H1 (cell line): ENCODE measurements around the gene FOXP4. TPM values are rescaled to one million over a fixed set of nuclear protein-coding genes. Genes with fewer than 3 reads are reported as not detected.

Experiments used
- CTCF ChIA-PET: fragments of 300-600 bp; sonication (Branson Sonifier 250); formaldehyde crosslinking; loops from one replicate; lab custom pipeline; 2021; ENCODE audit not compliant: partially characterized antibody; lab: Charles Lee
- POLR2A ChIA-PET: fragments of 300-600 bp; sonication (Branson Sonifier 250); formaldehyde crosslinking; loops from one replicate; lab custom pipeline; 2021; ENCODE audit warnings: inconsistent platforms; ENCODE audit not compliant: partially characterized antibody; lab: Charles Lee
- DNase-seq, 2 experiments: peaks; one replicate each; pipeline versions ENCODE4 v3.0.0 to v3.0.0-alpha.2; 2010 to 2022; ENCODE audit warnings: low spot score in 2 of 2, low read depth in 1 of 2, mixed read lengths in 1 of 2
- FAIRE-seq: peaks from 2 replicates; lab custom pipeline; 2011; peaks lifted over from hg19 to GRCh38; lab: Jason Lieb, UNC
- H2AFZ ChIP-seq: 2 replicates; pipeline ENCODE4 v1.8.1; 2012; ENCODE audit warnings: low read length, inconsistent platforms
- H2AK5ac ChIP-seq: 2 replicates; pipeline ENCODE4 v1.6.1; 2013; ENCODE audit warnings: low read depth, low read length
- H2BK120ac ChIP-seq: replicated peaks from 2 replicates; pipeline ENCODE3; 2013; ENCODE audit warnings: low read depth, low read length, inconsistent platforms
- H2BK12ac ChIP-seq: 2 replicates; pipeline ENCODE4 v1.6.1; 2013; ENCODE audit warnings: low read depth, low read length
- H2BK15ac ChIP-seq: 2 replicates; pipeline ENCODE4 v1.6.1; 2013; ENCODE audit warnings: low read length
- H2BK20ac ChIP-seq: 2 replicates; pipeline ENCODE4 v1.6.1; 2013; ENCODE audit warnings: low read length
- H2BK5ac ChIP-seq: 2 replicates; pipeline ENCODE4 v1.6.1; 2013; ENCODE audit warnings: low read depth, low read length
- H3K14ac ChIP-seq: 2 replicates; pipeline ENCODE4 v1.6.1; 2013; ENCODE audit warnings: inconsistent platforms; ENCODE audit not compliant: insufficient read length
- H3K18ac ChIP-seq: 2 replicates; pipeline ENCODE4 v1.6.1; 2013; ENCODE audit warnings: low read length; ENCODE audit errors: extremely low read depth
- H3K23ac ChIP-seq: 2 replicates; pipeline ENCODE4 v1.6.1; 2013; ENCODE audit warnings: inconsistent platforms; ENCODE audit not compliant: insufficient read length
- H3K23me2 ChIP-seq: 2 replicates; pipeline ENCODE4 v1.6.1; 2013; ENCODE audit warnings: low read depth, low read length
- H3K27ac ChIP-seq: 2 replicates; pipeline ENCODE4 v1.6.1; 2011; ENCODE audit warnings: low read depth, low read length, inconsistent platforms
- H3K27me3 ChIP-seq, 4 experiments: replicated peaks in 1 of 4; 1 replicate in 1 of 4; 2 replicates in 3 of 4; pipeline versions ENCODE4 v1.6.1 to v1.8.1; 2011 to 2013; ENCODE audit warnings: low read length in 3 of 4, mild to moderate bottlenecking in 3 of 4, inconsistent platforms in 2 of 4, mixed read lengths in 2 of 4, moderate library complexity in 1 of 4; ENCODE audit not compliant: control insufficient read depth in 3 of 4, insufficient read depth in 3 of 4; ENCODE audit errors: extremely low read depth in 1 of 4
- H3K36me3 ChIP-seq, 4 experiments: 2 replicates each; pipeline versions ENCODE4 v1.6.1 to v1.8.1; 2011 to 2013; ENCODE audit warnings: mild to moderate bottlenecking in 4 of 4, low read length in 3 of 4, moderate library complexity in 2 of 4, control low read depth in 1 of 4, inconsistent platforms in 1 of 4; ENCODE audit not compliant: insufficient read depth in 4 of 4, control insufficient read depth in 2 of 4
- H3K4ac ChIP-seq: replicated peaks from 2 replicates; pipeline ENCODE3; 2013; ENCODE audit warnings: low read length, low read depth, mixed read lengths, inconsistent platforms; ENCODE audit not compliant: insufficient read length
- H3K4me1 ChIP-seq, 4 experiments: replicated peaks in 1 of 4; 1 replicate in 1 of 4; 2 replicates in 3 of 4; pipeline versions ENCODE4 v1.6.1 to v1.8.1; 2011 to 2013; ENCODE audit warnings: low read length in 3 of 4, inconsistent platforms in 2 of 4, mixed read lengths in 1 of 4; ENCODE audit not compliant: insufficient read depth in 4 of 4, control insufficient read depth in 3 of 4
- H3K4me2 ChIP-seq, 2 experiments: 2 replicates each; pipeline versions ENCODE4 v1.6.1 to v1.8.1; 2011 to 2013; ENCODE audit warnings: low read depth in 2 of 2, low read length in 2 of 2, control low read depth in 1 of 2, inconsistent platforms in 1 of 2, mild to moderate bottlenecking in 1 of 2; ENCODE audit not compliant: insufficient read depth in 1 of 2
- H3K4me3 ChIP-seq, 4 experiments: fragments of 200-600, 300-600 bp in 1 of 4; sonication (generic), shearing (Covaris generic), sonication (Bioruptor Twin) in 1 of 4; 2 replicates each; pipeline versions ENCODE4 v1.5.1 to v1.8.1; 2011 to 2016; ENCODE audit warnings: low read length in 4 of 4, low read depth in 3 of 4, control low read depth in 2 of 4, inconsistent platforms in 2 of 4, mild to moderate bottlenecking in 2 of 4, mixed read lengths in 1 of 4, moderate library complexity in 1 of 4; ENCODE audit not compliant: insufficient read depth in 2 of 4; ENCODE audit errors: extremely low read depth in 1 of 4
- H3K56ac ChIP-seq: replicated peaks from 2 replicates; pipeline ENCODE3; 2013; ENCODE audit warnings: low read depth, mild to moderate bottlenecking, mixed read lengths, low read length, inconsistent platforms; ENCODE audit not compliant: insufficient read length
- H3K79me1 ChIP-seq: 2 replicates; pipeline ENCODE4 v1.6.1; 2013; ENCODE audit warnings: low read depth, low read length, control low read depth
- H3K79me2 ChIP-seq, 2 experiments: 2 replicates each; pipeline versions ENCODE4 v1.6.1 to v1.8.1; 2012 to 2013; ENCODE audit warnings: low read length in 2 of 2, mild to moderate bottlenecking in 2 of 2, inconsistent platforms in 1 of 2; ENCODE audit not compliant: insufficient read depth in 2 of 2, control insufficient read depth in 1 of 2
- H3K9ac ChIP-seq, 4 experiments: replicated peaks in 1 of 4; 1 replicate in 1 of 4; 2 replicates in 3 of 4; pipeline versions ENCODE4 v1.6.1 to v1.8.1; 2011 to 2013; ENCODE audit warnings: low read depth in 3 of 4, low read length in 3 of 4, control low read depth in 2 of 4, mild to moderate bottlenecking in 2 of 4, moderate library complexity in 2 of 4, inconsistent platforms in 1 of 4; ENCODE audit errors: extremely low read depth in 1 of 4
- H3K9me3 ChIP-seq, 2 experiments: 2 replicates each; pipeline versions ENCODE4 v1.6.1 to v1.8.1; 2012 to 2013; ENCODE audit warnings: mild to moderate bottlenecking in 2 of 2, moderate library complexity in 2 of 2, control low read depth in 1 of 2, inconsistent platforms in 1 of 2, low read depth in 1 of 2, low read length in 1 of 2, mixed read lengths in 1 of 2; ENCODE audit not compliant: insufficient read depth in 2 of 2
- H4K20me1 ChIP-seq, 2 experiments: replicated peaks in 1 of 2; 2 replicates each; pipeline versions ENCODE3 to v1.8.1; 2011 to 2013; ENCODE audit warnings: inconsistent platforms in 2 of 2, low read length in 2 of 2, mild to moderate bottlenecking in 1 of 2; ENCODE audit not compliant: insufficient read depth in 2 of 2, control insufficient read depth in 1 of 2
- H4K5ac ChIP-seq: 2 replicates; pipeline ENCODE4 v1.6.1; 2013; ENCODE audit warnings: low read length, low read depth, mixed read lengths, inconsistent platforms; ENCODE audit not compliant: insufficient read length
- H4K8ac ChIP-seq: 2 replicates; pipeline ENCODE4 v1.8.0; 2013; ENCODE audit warnings: mild to moderate bottlenecking, moderate library complexity, low read length, inconsistent platforms; ENCODE audit not compliant: insufficient read depth; ENCODE audit errors: extremely low read depth
- H4K91ac ChIP-seq: replicated peaks from 2 replicates; pipeline ENCODE3; 2013; ENCODE audit warnings: low read length, mixed read lengths, inconsistent platforms; ENCODE audit not compliant: insufficient read length
- ASH2L ChIP-seq: fragments of 200-600, 300-600 bp; sonication (generic); IDR thresholded peaks from one replicate; pipeline ENCODE4 v1.7.1; 2017; ENCODE audit warnings: low read length
- CHD1 ChIP-seq: IDR thresholded peaks from 2 replicates; pipeline ENCODE4 v1.6.1; 2012; ENCODE audit warnings: low read depth, low read length, improper control_type of control experiment
- NANOG ChIP-seq: IDR thresholded peaks from 2 replicates; pipeline ENCODE4 v1.6.1; 2011; ENCODE audit warnings: low read length, low read depth, mild to moderate bottlenecking, inconsistent platforms; ENCODE audit not compliant: insufficient read depth, poor library complexity, severe bottlenecking
- POLR2AphosphoS5 ChIP-seq: IDR thresholded peaks from 2 replicates; pipeline ENCODE4 v1.6.1; 2011; ENCODE audit warnings: low read depth, low read length
- RBBP5 ChIP-seq: IDR thresholded peaks from 2 replicates; pipeline ENCODE4 v1.7.1; 2012; ENCODE audit warnings: low read depth, mild to moderate bottlenecking, inconsistent platforms, low read length, moderate library complexity, borderline replicate concordance
- WGBS, 2 experiments: shearing (Covaris generic) in 1 of 2; methylation state at CpG; one replicate each; pipeline versions ENCODE4 v1.1.6 to v1.1.7; 2013 to 2015; ENCODE audit warnings: low lambda C conversion rate in 2 of 2, mixed read lengths in 2 of 2, inconsistent platforms in 1 of 2, low coverage in 1 of 2, missing lambda C conversion rate in 1 of 2; ENCODE audit not compliant: insufficient replicate concordance in 2 of 2, insufficient coverage in 1 of 2, insufficient read length in 1 of 2; ENCODE audit errors: extremely low coverage in 1 of 2, missing lambda C conversion rate in 1 of 2; 5-methylcytosine and 5-hydroxymethylcytosine counted together
- long read RNA-seq, 2 experiments: library from RNA in 1 of 2; library from capped mRNA in 1 of 2; stranded (forward); transcript quantifications; one replicate each; pipeline ENCODE4 v2.0.0, GENCODE V29; 2021; ENCODE audit warnings: inconsistent platforms in 1 of 2
- polyA minus RNA-seq, 3 experiments: library from RNA; depleted of rRNA, polyadenylated mRNA; stranded (reverse); fragments of >200 nt; gene quantifications; 1 replicate in 2 of 3; 2 replicates in 1 of 3; pipeline ENCODE4 v1.2.3, GENCODE V29; 2011
- polyA plus RNA-seq, 7 experiments: library from polyadenylated mRNA; depleted of rRNA in 3 of 7; stranded (reverse) in 5 of 7; unstranded in 2 of 7; fragments of >200 nt in 5 of 7; fragments of 200-250 nt in 2 of 7; gene quantifications; 1 replicate in 5 of 7; 2 replicates in 1 of 7; 4 replicates in 1 of 7; pipeline versions ENCODE4 v1.2.1 to v1.2.3, GENCODE V29; 2011 to 2013; ENCODE audit warnings: missing spikeins in 2 of 7, mixed read lengths in 2 of 7
- total RNA-seq: library from RNA; stranded (reverse); fragmentation: NEBNext Ultra II Directional; extraction: Animal tissue kit (Norgen Biotek cat#: 25700); gene quantifications from 2 replicates; pipeline ENCODE4 v1.2.1, GENCODE V29; 2021

The FOXP4 gene, protein sequence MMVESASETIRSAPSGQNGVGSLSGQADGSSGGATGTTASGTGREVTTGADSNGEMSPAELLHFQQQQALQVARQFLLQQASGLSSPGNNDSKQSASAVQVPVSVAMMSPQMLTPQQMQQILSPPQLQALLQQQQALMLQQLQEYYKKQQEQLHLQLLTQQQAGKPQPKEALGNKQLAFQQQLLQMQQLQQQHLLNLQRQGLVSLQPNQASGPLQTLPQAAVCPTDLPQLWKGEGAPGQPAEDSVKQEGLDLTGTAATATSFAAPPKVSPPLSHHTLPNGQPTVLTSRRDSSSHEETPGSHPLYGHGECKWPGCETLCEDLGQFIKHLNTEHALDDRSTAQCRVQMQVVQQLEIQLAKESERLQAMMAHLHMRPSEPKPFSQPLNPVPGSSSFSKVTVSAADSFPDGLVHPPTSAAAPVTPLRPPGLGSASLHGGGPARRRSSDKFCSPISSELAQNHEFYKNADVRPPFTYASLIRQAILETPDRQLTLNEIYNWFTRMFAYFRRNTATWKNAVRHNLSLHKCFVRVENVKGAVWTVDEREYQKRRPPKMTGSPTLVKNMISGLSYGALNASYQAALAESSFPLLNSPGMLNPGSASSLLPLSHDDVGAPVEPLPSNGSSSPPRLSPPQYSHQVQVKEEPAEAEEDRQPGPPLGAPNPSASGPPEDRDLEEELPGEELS
- total RNA-seq = 13.3 and 14.7 TPM in 2 replicates
- polyA plus RNA-seq (2011; rRNA removed) = 4.8 and 6.7 TPM in 2 replicates
- polyA plus RNA-seq (2011; cell fraction: cytosol; rRNA removed) = 2.2 TPM
- 8.8 TPM for polyA plus RNA-seq (2011; cell fraction: nucleus; rRNA removed)
- 9.6 to 20.8 TPM (median 19.1 TPM) in 4 replicates for polyA plus RNA-seq (2012, experiment 1 of 2)
- polyA plus RNA-seq (2012, experiment 2 of 2) = 13.4 TPM
- polyA plus RNA-seq (2013, experiment 1 of 2) = 5.1 TPM
- 5.1 TPM for polyA plus RNA-seq (2013, experiment 2 of 2)
- polyA minus RNA-seq (2011; rRNA and poly(A)+ RNA removed) = 2.0 and 2.4 TPM in 2 replicates
- polyA minus RNA-seq (2011; cell fraction: cytosol; rRNA and poly(A)+ RNA removed) = 9.3 TPM
- polyA minus RNA-seq (2011; cell fraction: nucleus; rRNA and poly(A)+ RNA removed) = 5.1 TPM
- long read RNA-seq, experiment 1, partial matches to known transcripts = 1 of 18 reads
- long read RNA-seq, experiment 1, other reads (novel, unspliced or antisense) = 16 of 18 reads
- long read RNA-seq, experiment 2, partial matches to known transcripts = 1 of 2 reads
- long read RNA-seq, experiment 2, other reads (novel, unspliced or antisense) = 1 of 2 reads

DNA sequence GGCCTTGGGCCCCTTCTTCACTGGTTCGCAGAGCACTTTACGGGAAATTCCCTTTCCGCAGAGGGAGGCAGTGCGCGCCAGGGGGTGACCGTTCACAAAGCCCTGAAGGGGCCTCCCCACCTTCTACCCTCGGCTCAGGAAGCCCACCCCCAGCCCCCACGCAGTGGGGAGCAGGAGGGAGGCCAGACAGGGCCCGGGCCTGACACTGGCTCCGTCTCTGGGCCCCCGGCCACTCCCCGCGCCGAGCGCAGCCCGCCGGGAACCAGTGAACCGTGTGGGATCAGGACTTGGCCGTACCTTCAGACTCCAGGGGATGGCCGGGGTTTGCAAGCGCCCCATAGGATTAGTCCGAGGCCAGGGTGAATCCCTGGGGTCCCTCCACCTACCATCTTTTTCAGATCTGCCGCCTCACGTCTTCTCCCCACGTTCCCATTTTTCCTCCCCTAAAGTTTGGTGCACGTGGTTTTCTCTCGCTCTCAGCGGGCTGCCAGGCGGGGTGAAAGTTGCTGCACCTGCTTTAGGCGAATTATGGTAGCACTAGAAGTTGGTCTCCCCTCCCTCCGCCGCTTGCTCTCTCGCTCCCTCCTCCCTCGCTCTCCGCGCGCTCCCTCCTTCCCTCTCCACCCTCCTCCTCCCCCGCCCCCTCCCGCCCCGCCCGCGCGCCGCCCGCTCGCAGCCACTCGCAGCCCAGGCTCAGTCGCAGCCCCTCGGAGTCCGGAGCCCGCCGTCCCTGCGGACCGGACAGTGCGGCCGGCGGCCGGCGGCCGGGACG is at the start of gene FOXP4:
Gene FOXP4 (plus strand): TSS at position 679 of the 772 bp plus-strand sequence. CDS start 19,380 bp downstream, outside the sequence.
- peaks cover 13 to 35% (median 25%) of the 10 kb centered on the region in 4 experiments for H3K4me1 ChIP-seq
- CTCF ChIA-PET = interaction anchor here (1.0 to 1.7 kb wide), 4 partner anchors 17 to 138 kb away, joined by 3 to 8 read pairs (median 4); no protein-coding TSS in a partner anchor
- TF ChIP-seq POLR2AphosphoS5 (no peak), CHD1 (no peak), RBBP5 (no peak; the same call in 1 of the 2 replicates), ASH2L (peak; percentile 83), NANOG (no peak)

More for the DNA sequence above, at the start of gene FOXP4:
- Histone ChIP-seq H2BK120ac (peak within 1 kb of the TSS; percentile 40), H3K79me2 (peaks cover 0 to 32% of the 10 kb centered on the region in 2 experiments; a peak in 2 of 4 replicates), H2BK15ac (0 out of 2 replicates have a peak within 1 kb of the TSS, but pooled peaks have one; percentile 72), H4K5ac (no peak within 1 kb of the TSS), H3K79me1 (peaks cover 6% of the 10 kb centered on the region; the same call in 1 of the 2 replicates), H2AK5ac (no peak within 1 kb of the TSS), H3K4me3 (peak within 1 kb of the TSS; percentile 64 to 98 (median 88)), H3K4ac (peak within 1 kb of the TSS; percentile 32), H3K56ac (no peak within 1 kb of the TSS), H2BK20ac (peak within 1 kb of the TSS; percentile 86; the same call in 1 of the 2 replicates), H2BK12ac (peak within 1 kb of the TSS; percentile 75; the same call in 1 of the 2 replicates), H3K9me3 (no peaks in the 10 kb centered on the region), H3K36me3 (no peaks in the 10 kb centered on the region), H3K18ac (peak within 1 kb of the TSS; percentile 93), H3K27ac (no peak within 1 kb of the TSS), H3K9ac (peak within 1 kb of the TSS in 1 of 4 experiments; percentile 77; a peak in 1 of 7 replicates), H3K4me2 (peak within 1 kb of the TSS; percentile 81 to 100), H4K8ac (peak within 1 kb of the TSS; percentile 86; the same call in 1 of the 2 replicates), H2AFZ (peak within 1 kb of the TSS; percentile 96), H4K91ac (peak within 1 kb of the TSS; percentile 67), H3K27me3 (peaks cover 27 to 63% (median 61%) of the 10 kb centered on the region in 4 experiments), H4K20me1 (peaks cover 4 to 27% of the 10 kb centered on the region in 2 experiments), H3K23me2 (peaks cover 25% of the 10 kb centered on the region), H3K14ac (no peak within 1 kb of the TSS), H2BK5ac (peak within 1 kb of the TSS; percentile 87; the same call in 1 of the 2 replicates), H3K23ac (no peak within 1 kb of the TSS)
- POLR2A ChIA-PET = interaction anchor here (1.6 kb wide), 1 partner anchor 56 kb away, joined by 3 read pairs; no protein-coding TSS in a partner anchor
- FAIRE-seq (no peak), DNase-seq (peak; percentile 79 to 90)
- 2% methylated on average over 33 of the region's 61 CpGs; no CpG with 5 or more reads in 1 of the 2 experiments for WGBS, 2 experiments
